SK-N-SH (cell line): ENCODE data around the gene MYOCD. TPM values are rescaled to one million over a fixed set of nuclear protein-coding genes. Genes with fewer than 3 reads are reported as not detected.

Source experiments
- CTCF ChIA-PET: fragments of 300-600, 350-600 bp; formaldehyde crosslinking; extraction: SDS; loops from one replicate; lab custom pipeline; 2021; lab: Yijun Ruan, JAX
- POLR2A ChIA-PET: fragments of 350-600 bp; sonication (Branson Sonifier 250); formaldehyde crosslinking; extraction: SDS; loops from one replicate; lab custom pipeline; 2020; ENCODE audit warnings: antibody characterized with exemption, inconsistent platforms; lab: Yijun Ruan, JAX
- DNase-seq: peaks from one replicate; pipeline ENCODE4 v3.0.0; 2012
- H2AFZ ChIP-seq: fragments of 200-600 bp; sonication (generic); 2 replicates; pipeline ENCODE4 v1.8.1; 2016; ENCODE audit warnings: antibody characterized with exemption, mild to moderate bottlenecking, low read depth
- H3F3A ChIP-seq: fragments of 200-600 bp; sonication (generic); replicated peaks from 2 replicates; pipeline ENCODE3; 2016; ENCODE audit warnings: antibody characterized with exemption, mild to moderate bottlenecking; ENCODE audit not compliant: insufficient read depth
- H3K27ac ChIP-seq, 2 experiments: fragments of 200-500 bp in 1 of 2; fragments of 200-600 bp in 1 of 2; sonication (Bioruptor generic) in 1 of 2; sonication (generic), shearing (Covaris generic) in 1 of 2; 2 replicates each; pipeline versions ENCODE4 v1.5.1 to v1.6.1; 2014 to 2016; ENCODE audit warnings: low read depth in 2 of 2, inconsistent platforms in 1 of 2, low read length in 1 of 2, mild to moderate bottlenecking in 1 of 2, mixed read lengths in 1 of 2
- H3K27me3 ChIP-seq: fragments of 200-600 bp; sonication (generic), shearing (Covaris generic); 2 replicates; pipeline ENCODE4 v1.6.1; 2016; ENCODE audit warnings: mixed run types; ENCODE audit not compliant: insufficient read depth
- H3K36me3 ChIP-seq, 2 experiments: fragments of 200-500 bp in 1 of 2; fragments of 200-600 bp in 1 of 2; sonication (Bioruptor generic) in 1 of 2; sonication (generic) in 1 of 2; replicated peaks in 1 of 2; 2 replicates each; pipeline versions ENCODE3 to v1.5.1; 2014 to 2016; ENCODE audit warnings: low read length in 1 of 2, mild to moderate bottlenecking in 1 of 2; ENCODE audit not compliant: insufficient read depth in 2 of 2, control insufficient read depth in 1 of 2
- H3K4me1 ChIP-seq, 2 experiments: fragments of 200-500 bp in 1 of 2; fragments of 200-600 bp in 1 of 2; sonication (Bioruptor generic) in 1 of 2; sonication (generic), shearing (Covaris generic) in 1 of 2; 2 replicates each; pipeline versions ENCODE4 v1.5.1 to v1.6.1; 2014 to 2016; ENCODE audit warnings: low read depth in 1 of 2, low read length in 1 of 2, mixed run types in 1 of 2; ENCODE audit not compliant: insufficient read depth in 2 of 2, control insufficient read depth in 1 of 2
- H3K4me2 ChIP-seq: fragments of 200-600 bp; sonication (generic), shearing (Covaris generic); 2 replicates; pipeline ENCODE4 v1.6.1; 2017; ENCODE audit warnings: mixed run types
- H3K4me3 ChIP-seq, 2 experiments: fragments of 200-500 bp in 1 of 2; fragments of 200-600 bp in 1 of 2; sonication (Bioruptor generic) in 1 of 2; sonication (generic), shearing (Covaris generic) in 1 of 2; 2 replicates each; pipeline versions ENCODE4 v1.5.1 to v1.8.1; 2014 to 2016; ENCODE audit warnings: low read depth in 2 of 2, inconsistent platforms in 1 of 2, low read length in 1 of 2, mild to moderate bottlenecking in 1 of 2, mixed read lengths in 1 of 2, moderate library complexity in 1 of 2
- H3K79me2 ChIP-seq: fragments of 200-600 bp; sonication (generic); 2 replicates; pipeline ENCODE4 v1.8.1; 2017; ENCODE audit warnings: mild to moderate bottlenecking; ENCODE audit not compliant: insufficient read depth
- H3K9ac ChIP-seq: fragments of 200-600 bp; sonication (generic); 2 replicates; pipeline ENCODE4 v1.6.1; 2017; ENCODE audit warnings: mixed run types
- H3K9me2 ChIP-seq: fragments of 200-600 bp; sonication (generic); 2 replicates; pipeline ENCODE4 v1.6.1; 2017; ENCODE audit warnings: mixed run types
- H3K9me3 ChIP-seq: fragments of 200-600 bp; sonication (generic); 2 replicates; pipeline ENCODE4 v1.6.1; 2017; ENCODE audit warnings: mixed run types, mild to moderate bottlenecking, moderate library complexity
- H4K20me1 ChIP-seq: fragments of 200-600 bp; sonication (generic); 2 replicates; pipeline ENCODE4 v1.6.1; 2017; ENCODE audit warnings: mild to moderate bottlenecking, mixed run types; ENCODE audit not compliant: insufficient read depth
- EP300 ChIP-seq, 2 experiments: IDR thresholded peaks; 2 replicates each; pipeline versions ENCODE4 v1.4.0 to v1.6.1; 2012; ENCODE audit warnings: borderline replicate concordance in 1 of 2, low read depth in 1 of 2, low read length in 1 of 2
- EZH2phosphoT487 ChIP-seq: fragments of 200-600 bp; sonication (generic); IDR thresholded peaks from 2 replicates; pipeline ENCODE4 v1.6.1; 2017; ENCODE audit warnings: low read depth, mixed run types, mild to moderate bottlenecking, antibody characterized with exemption, moderate library complexity, borderline replicate concordance
- FOXJ3 ChIP-seq: sonication (generic); formaldehyde crosslinking; IDR thresholded peaks from 2 replicates; pipeline ENCODE4 v1.5.1; 2020; ENCODE audit warnings: mild to moderate bottlenecking, missing genetic modification reagents
- FOXM1 ChIP-seq: IDR thresholded peaks from 2 replicates; pipeline ENCODE4 v1.4.0; 2012; ENCODE audit warnings: low read depth, mild to moderate bottlenecking
- GABPA ChIP-seq: IDR thresholded peaks from 2 replicates; pipeline ENCODE4 v1.4.0; 2012; ENCODE audit warnings: low read depth, mild to moderate bottlenecking
- GATA2 ChIP-seq: sonication (generic); formaldehyde crosslinking; IDR thresholded peaks from 2 replicates; pipeline ENCODE4 v1.5.0; 2020; ENCODE audit warnings: mild to moderate bottlenecking, missing genetic modification reagents
- JUND ChIP-seq: IDR thresholded peaks from 2 replicates; pipeline ENCODE4 v1.4.0; 2012
- POLR2AphosphoS5 ChIP-seq: IDR thresholded peaks from 2 replicates; pipeline ENCODE4 v1.6.1; 2012; ENCODE audit warnings: low read depth, low read length
- REST ChIP-seq: IDR thresholded peaks from 2 replicates; pipeline ENCODE4 v1.6.1; 2012; ENCODE audit warnings: mild to moderate bottlenecking, low read depth, low read length, moderate library complexity
- RFX5 ChIP-seq: IDR thresholded peaks from 2 replicates; pipeline ENCODE4 v1.6.1; 2012; ENCODE audit warnings: mild to moderate bottlenecking, improper control_type of control experiment, low read length
- SMC3 ChIP-seq: IDR thresholded peaks from 2 replicates; pipeline ENCODE4 v1.6.1; 2012; ENCODE audit warnings: low read depth, low read length, improper control_type of control experiment
- TAF1 ChIP-seq: IDR thresholded peaks from 2 replicates; pipeline ENCODE4 v1.6.1; 2012; ENCODE audit warnings: low read depth, mild to moderate bottlenecking, low read length, moderate library complexity, borderline replicate concordance
- TEAD4 ChIP-seq: IDR thresholded peaks from 2 replicates; pipeline ENCODE4 v1.4.0; 2012; ENCODE audit warnings: mild to moderate bottlenecking, borderline replicate concordance; ENCODE audit not compliant: insufficient read depth
- USF1 ChIP-seq: IDR thresholded peaks from 2 replicates; pipeline ENCODE4 v1.4.0; 2012; ENCODE audit warnings: low read depth, borderline replicate concordance
- WGBS: methylation state at CpG from one replicate; pipeline ENCODE4 v1.1.6; 2017; ENCODE audit warnings: low lambda C conversion rate; 5-methylcytosine and 5-hydroxymethylcytosine counted together
- polyA plus RNA-seq, 3 experiments: library from polyadenylated mRNA; depleted of rRNA; stranded (reverse); fragments of >200 nt; gene quantifications; 2 replicates each; pipeline ENCODE4 v1.2.3, GENCODE V29; 2012
- TF ChIP-seq, protein P1 (sequence below): fragments of 150-350 bp; IDR thresholded peaks from 2 replicates; pipeline ENCODE4 v1.6.1; 2017; ENCODE audit warnings: antibody characterized with exemption, low read length, low read depth, borderline replicate concordance

MYOCD gene
- polyA plus RNA-seq, 1 of the 3 experiments (the other 2 are of a cell fraction): not detected

DNA sequence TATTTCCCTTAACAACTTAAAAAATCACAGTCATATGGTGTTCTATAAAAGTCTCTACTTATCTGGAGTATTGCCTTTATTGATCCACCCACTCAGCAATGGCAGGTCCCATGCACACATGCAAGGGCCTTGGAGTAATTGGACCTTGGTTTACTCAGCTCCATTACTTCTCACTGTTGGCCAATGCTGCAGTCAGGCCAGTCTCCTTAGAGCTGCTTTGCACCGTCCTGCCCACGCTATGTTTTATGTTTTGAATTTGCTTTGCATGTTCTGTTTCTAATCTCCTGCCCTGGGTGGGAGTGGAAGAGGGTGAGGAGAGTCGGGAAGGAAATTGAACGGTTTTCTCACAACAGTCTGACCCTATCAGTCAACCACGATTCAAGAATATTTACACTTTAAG, 147.2 kb downstream of the MYOCD start:
- Histone ChIP-seq H3K36me3 (no peaks in the 10 kb centered on the region), H3K4me2 (no peak overlapping the region), H3K9me2 (no peaks in the 10 kb centered on the region), H3K9ac (no peak overlapping the region), H2AFZ (no peak overlapping the region), H3F3A (no peaks in the 10 kb centered on the region), H4K20me1 (no peaks in the 10 kb centered on the region), H3K79me2 (no peaks in the 10 kb centered on the region), H3K4me3 (no peak overlapping the region), H3K27ac (no peak overlapping the region), H3K4me1 (no peaks in the 10 kb centered on the region), H3K27me3 (no peaks in the 10 kb centered on the region; the same call in 1 of the 2 replicates), H3K9me3 (no peaks in the 10 kb centered on the region)
- POLR2A ChIA-PET: no interaction called here
- TF ChIP-seq POLR2AphosphoS5 (no peak), SMC3 (no peak), REST (no peak)
- WGBS: 14% methylated on average over 5 of the region's 5 CpGs
- no peak for DNase-seq
- CTCF ChIA-PET: no interaction called here

- Histone ChIP-seq H3K4me1 (no peaks in the 10 kb centered on the region), H3K36me3 (no peaks in the 10 kb centered on the region), H3K9ac (no peak overlapping the region), H3K9me2 (no peaks in the 10 kb centered on the region), H4K20me1 (no peaks in the 10 kb centered on the region), H3K9me3 (no peaks in the 10 kb centered on the region), H3K79me2 (no peaks in the 10 kb centered on the region), H3K4me2 (no peak overlapping the region), H3K4me3 (no peak overlapping the region), H3K27ac (no peak overlapping the region), H3F3A (no peaks in the 10 kb centered on the region), H3K27me3 (no peaks in the 10 kb centered on the region; the same call in 1 of the 2 replicates), H2AFZ (no peak overlapping the region)
- TF ChIP-seq TAF1: no peak
- TF ChIP-seq TEAD4: no peak
- TF ChIP-seq JUND: no peak
- no peak for TF ChIP-seq EZH2phosphoT487
- TF ChIP-seq GATA2 (CRISPR knock-in tag): no peak
- TF ChIP-seq FOXJ3 (CRISPR knock-in tag): no peak
- no peak for TF ChIP-seq GABPA
- no peak for TF ChIP-seq EP300 (IDR thresholded peaks at IDR 0.05; ENCODE audit: borderline replicate concordance in 1 of 2, low read depth in 1 of 2, low read length in 1 of 2)
- no peak for TF ChIP-seq USF1
- TF ChIP-seq RFX5: no peak
- TF ChIP-seq, protein P1, sequence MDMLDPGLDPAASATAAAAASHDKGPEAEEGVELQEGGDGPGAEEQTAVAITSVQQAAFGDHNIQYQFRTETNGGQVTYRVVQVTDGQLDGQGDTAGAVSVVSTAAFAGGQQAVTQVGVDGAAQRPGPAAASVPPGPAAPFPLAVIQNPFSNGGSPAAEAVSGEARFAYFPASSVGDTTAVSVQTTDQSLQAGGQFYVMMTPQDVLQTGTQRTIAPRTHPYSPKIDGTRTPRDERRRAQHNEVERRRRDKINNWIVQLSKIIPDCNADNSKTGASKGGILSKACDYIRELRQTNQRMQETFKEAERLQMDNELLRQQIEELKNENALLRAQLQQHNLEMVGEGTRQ: no peak
- no peak for TF ChIP-seq FOXM1
- no peak for TF ChIP-seq SMC3
- CTCF ChIA-PET: no interaction called here
- WGBS: 14% methylated on average over 9 of the region's 9 CpGs
- no peak for DNase-seq
- POLR2A ChIA-PET: no interaction called here
Measured at GRCh38 chr17:12813664-12814063, 148.0 kb downstream of the MYOCD start.
